SK-N-SH (cell line): ENCODE measurements around the gene CTSS. TPM values are rescaled to one million over a fixed set of nuclear protein-coding genes. Genes with fewer than 3 reads are reported as not detected.
A peak's percentile ranks its signal among the peaks of the same experiment; 100 is the strongest.
"Not testable (repeated sequence)": the region's sequence is repeated elsewhere in the genome, so short reads cannot be mapped to it uniquely, and the experiment has no call there.

Experiments used
- CTCF ChIA-PET: fragments of 300-600, 350-600 bp; formaldehyde crosslinking; extraction: SDS; loops from one replicate; lab custom pipeline; 2021; lab: Yijun Ruan, JAX
- POLR2A ChIA-PET: fragments of 350-600 bp; sonication (Branson Sonifier 250); formaldehyde crosslinking; extraction: SDS; loops from one replicate; lab custom pipeline; 2020; ENCODE audit warnings: antibody characterized with exemption, inconsistent platforms; lab: Yijun Ruan, JAX
- DNase-seq: peaks from one replicate; pipeline ENCODE4 v3.0.0; 2012
- H2AFZ ChIP-seq: fragments of 200-600 bp; sonication (generic); 2 replicates; pipeline ENCODE4 v1.8.1; 2016; ENCODE audit warnings: antibody characterized with exemption, mild to moderate bottlenecking, low read depth
- H3F3A ChIP-seq: fragments of 200-600 bp; sonication (generic); replicated peaks from 2 replicates; pipeline ENCODE3; 2016; ENCODE audit warnings: antibody characterized with exemption, mild to moderate bottlenecking; ENCODE audit not compliant: insufficient read depth
- H3K27ac ChIP-seq, 2 experiments: fragments of 200-500 bp in 1 of 2; fragments of 200-600 bp in 1 of 2; sonication (Bioruptor generic) in 1 of 2; sonication (generic), shearing (Covaris generic) in 1 of 2; 2 replicates each; pipeline versions ENCODE4 v1.5.1 to v1.6.1; 2014 to 2016; ENCODE audit warnings: low read depth in 2 of 2, inconsistent platforms in 1 of 2, low read length in 1 of 2, mild to moderate bottlenecking in 1 of 2, mixed read lengths in 1 of 2
- H3K27me3 ChIP-seq: fragments of 200-600 bp; sonication (generic), shearing (Covaris generic); 2 replicates; pipeline ENCODE4 v1.6.1; 2016; ENCODE audit warnings: mixed run types; ENCODE audit not compliant: insufficient read depth
- H3K36me3 ChIP-seq, 2 experiments: fragments of 200-500 bp in 1 of 2; fragments of 200-600 bp in 1 of 2; sonication (Bioruptor generic) in 1 of 2; sonication (generic) in 1 of 2; replicated peaks in 1 of 2; 2 replicates each; pipeline versions ENCODE3 to v1.5.1; 2014 to 2016; ENCODE audit warnings: low read length in 1 of 2, mild to moderate bottlenecking in 1 of 2; ENCODE audit not compliant: insufficient read depth in 2 of 2, control insufficient read depth in 1 of 2
- H3K4me1 ChIP-seq, 2 experiments: fragments of 200-500 bp in 1 of 2; fragments of 200-600 bp in 1 of 2; sonication (Bioruptor generic) in 1 of 2; sonication (generic), shearing (Covaris generic) in 1 of 2; 2 replicates each; pipeline versions ENCODE4 v1.5.1 to v1.6.1; 2014 to 2016; ENCODE audit warnings: low read depth in 1 of 2, low read length in 1 of 2, mixed run types in 1 of 2; ENCODE audit not compliant: insufficient read depth in 2 of 2, control insufficient read depth in 1 of 2
- H3K4me2 ChIP-seq: fragments of 200-600 bp; sonication (generic), shearing (Covaris generic); 2 replicates; pipeline ENCODE4 v1.6.1; 2017; ENCODE audit warnings: mixed run types
- H3K4me3 ChIP-seq, 2 experiments: fragments of 200-500 bp in 1 of 2; fragments of 200-600 bp in 1 of 2; sonication (Bioruptor generic) in 1 of 2; sonication (generic), shearing (Covaris generic) in 1 of 2; 2 replicates each; pipeline versions ENCODE4 v1.5.1 to v1.8.1; 2014 to 2016; ENCODE audit warnings: low read depth in 2 of 2, inconsistent platforms in 1 of 2, low read length in 1 of 2, mild to moderate bottlenecking in 1 of 2, mixed read lengths in 1 of 2, moderate library complexity in 1 of 2
- H3K79me2 ChIP-seq: fragments of 200-600 bp; sonication (generic); 2 replicates; pipeline ENCODE4 v1.8.1; 2017; ENCODE audit warnings: mild to moderate bottlenecking; ENCODE audit not compliant: insufficient read depth
- H3K9ac ChIP-seq: fragments of 200-600 bp; sonication (generic); 2 replicates; pipeline ENCODE4 v1.6.1; 2017; ENCODE audit warnings: mixed run types
- H3K9me2 ChIP-seq: fragments of 200-600 bp; sonication (generic); 2 replicates; pipeline ENCODE4 v1.6.1; 2017; ENCODE audit warnings: mixed run types
- H3K9me3 ChIP-seq: fragments of 200-600 bp; sonication (generic); 2 replicates; pipeline ENCODE4 v1.6.1; 2017; ENCODE audit warnings: mixed run types, mild to moderate bottlenecking, moderate library complexity
- H4K20me1 ChIP-seq: fragments of 200-600 bp; sonication (generic); 2 replicates; pipeline ENCODE4 v1.6.1; 2017; ENCODE audit warnings: mild to moderate bottlenecking, mixed run types; ENCODE audit not compliant: insufficient read depth
- CHD2 ChIP-seq: fragments of 150-350 bp; IDR thresholded peaks from 2 replicates; pipeline ENCODE4 v1.6.1; 2018; ENCODE audit warnings: low read length; ENCODE audit not compliant: partially characterized antibody
- EP300 ChIP-seq, 2 experiments: IDR thresholded peaks; 2 replicates each; pipeline versions ENCODE4 v1.4.0 to v1.6.1; 2012; ENCODE audit warnings: borderline replicate concordance in 1 of 2, low read depth in 1 of 2, low read length in 1 of 2
- GATA2 ChIP-seq: sonication (generic); formaldehyde crosslinking; IDR thresholded peaks from 2 replicates; pipeline ENCODE4 v1.5.0; 2020; ENCODE audit warnings: mild to moderate bottlenecking, missing genetic modification reagents
- IRF3 ChIP-seq: fragments of 150-350 bp; IDR thresholded peaks from 2 replicates; pipeline ENCODE4 v1.6.1; 2016; ENCODE audit warnings: mild to moderate bottlenecking, low read depth, low read length
- JUND ChIP-seq: IDR thresholded peaks from 2 replicates; pipeline ENCODE4 v1.4.0; 2012
- MAX ChIP-seq: IDR thresholded peaks from 2 replicates; pipeline ENCODE4 v1.4.0; 2012; ENCODE audit warnings: low read depth
- NRF1 ChIP-seq: IDR thresholded peaks from 2 replicates; pipeline ENCODE4 v1.6.1; 2012; ENCODE audit warnings: low read depth, mild to moderate bottlenecking, low read length
- SMC3 ChIP-seq: IDR thresholded peaks from 2 replicates; pipeline ENCODE4 v1.6.1; 2012; ENCODE audit warnings: low read depth, low read length, improper control_type of control experiment
- USF2 ChIP-seq: fragments of 150-350 bp; IDR thresholded peaks from 2 replicates; pipeline ENCODE4 v1.6.1; 2017; ENCODE audit warnings: antibody characterized with exemption, low read length, low read depth, borderline replicate concordance
- WGBS: methylation state at CpG from one replicate; pipeline ENCODE4 v1.1.6; 2017; ENCODE audit warnings: low lambda C conversion rate; 5-methylcytosine and 5-hydroxymethylcytosine counted together
- polyA plus RNA-seq, 3 experiments: library from polyadenylated mRNA; depleted of rRNA; stranded (reverse); fragments of >200 nt; gene quantifications; 2 replicates each; pipeline ENCODE4 v1.2.3, GENCODE V29; 2012

The CTSS gene
- polyA plus RNA-seq, 1 of the 3 experiments (the other 2 are of a cell fraction), result 1.4 TPM

- TF ChIP-seq USF2 (no peak), MAX (no peak), EP300 (IDR thresholded peaks at IDR 0.05; ENCODE audit: borderline replicate concordance in 1 of 2, low read depth in 1 of 2, low read length in 1 of 2) (no peak), IRF3 (no peak), SMC3 (no peak), GATA2 (CRISPR knock-in tag) (no peak), NRF1 (no peak), CHD2 (no peak), JUND (no peak)
Measured at GRCh38 chr1:150775276-150775675, 9.7 kb upstream of the CTSS start (continued).

GRCh38 chr1:150772326-150772725 lies 6.7 kb upstream of the CTSS start:
- Histone ChIP-seq H3K9me3 (no peaks in the 10 kb centered on the region), H3K9me2 (no peaks in the 10 kb centered on the region), H3K4me3 (no peak overlapping the region), H3F3A (no peaks in the 10 kb centered on the region), H3K9ac (no peak overlapping the region), H3K27me3 (no peaks in the 10 kb centered on the region), H3K36me3 (no peaks in the 10 kb centered on the region), H3K79me2 (no peaks in the 10 kb centered on the region), H3K4me2 (no peak overlapping the region), H2AFZ (no peak overlapping the region), H3K27ac (no peak overlapping the region), H3K4me1 (no peaks in the 10 kb centered on the region), H4K20me1 (no peaks in the 10 kb centered on the region)
- CTCF ChIA-PET, result no interaction called here
- POLR2A ChIA-PET, result no interaction called here
- TF ChIP-seq JUND, result no peak
- DNase-seq, result no peak
- 88% methylated on average over 4 of the region's 4 CpGs for WGBS

GRCh38 chr1:150767704-150768103 lies 2.1 kb upstream of the CTSS start:
- H2AFZ ChIP-seq, H3K27me3 ChIP-seq, H3K4me2 ChIP-seq, H3K9ac ChIP-seq, CTCF ChIA-PET, DNase-seq, H3K79me2 ChIP-seq, H3K4me3 ChIP-seq, H3K36me3 ChIP-seq, H3K4me1 ChIP-seq, H3F3A ChIP-seq, H3K9me2 ChIP-seq, H3K9me3 ChIP-seq, H3K27ac ChIP-seq, H4K20me1 ChIP-seq, POLR2A ChIA-PET: not testable (repeated sequence)
- 89% methylated on average over 1 of the region's 1 CpG for WGBS

- H3K9ac ChIP-seq, H3K79me2 ChIP-seq, H3K4me1 ChIP-seq, H3K9me2 ChIP-seq, H3K27me3 ChIP-seq, POLR2A ChIA-PET, H4K20me1 ChIP-seq, H3K9me3 ChIP-seq, H3K36me3 ChIP-seq, H3F3A ChIP-seq, DNase-seq, CTCF ChIA-PET: not testable (repeated sequence)
- peak overlapping the region; percentile 56 to 91; a peak in 3 of 4 replicates for H3K27ac ChIP-seq
- WGBS, result 88% methylated on average over 1 of the region's 1 CpG
- H3K4me2 ChIP-seq, result peak overlapping the region; percentile 53
- peak overlapping the region in 1 of 2 experiments; percentile 10; a peak in 1 of 4 replicates for H3K4me3 ChIP-seq
- H2AFZ ChIP-seq, result peak overlapping the region; percentile 83
Measured at GRCh38 chr1:150765977-150766301, 361 bp upstream of the CTSS start.
